ENCODE data around the gene TMEM59L.

DNA sequence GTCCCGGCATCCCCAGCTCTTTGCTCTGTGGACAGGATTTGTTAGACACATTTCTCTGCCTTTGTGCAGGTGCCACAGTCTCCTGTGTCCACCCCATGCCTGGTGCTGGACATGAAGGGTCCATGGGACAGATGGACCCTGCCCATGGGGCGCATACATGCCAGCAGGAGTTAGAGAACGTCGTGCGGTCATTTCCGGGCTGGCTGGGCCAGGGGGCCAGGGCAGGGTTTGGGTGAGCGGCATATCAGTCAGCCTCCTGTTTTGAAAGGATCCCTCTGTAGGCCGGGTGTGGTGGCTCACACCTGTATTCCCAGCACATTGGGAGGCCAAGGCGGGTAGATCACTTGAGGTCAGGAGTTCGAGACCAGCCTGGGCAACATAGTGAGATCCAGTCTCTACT is 35.1 kb downstream of the TMEM59L start:
- TF ChIP-seq, protein P1, sequence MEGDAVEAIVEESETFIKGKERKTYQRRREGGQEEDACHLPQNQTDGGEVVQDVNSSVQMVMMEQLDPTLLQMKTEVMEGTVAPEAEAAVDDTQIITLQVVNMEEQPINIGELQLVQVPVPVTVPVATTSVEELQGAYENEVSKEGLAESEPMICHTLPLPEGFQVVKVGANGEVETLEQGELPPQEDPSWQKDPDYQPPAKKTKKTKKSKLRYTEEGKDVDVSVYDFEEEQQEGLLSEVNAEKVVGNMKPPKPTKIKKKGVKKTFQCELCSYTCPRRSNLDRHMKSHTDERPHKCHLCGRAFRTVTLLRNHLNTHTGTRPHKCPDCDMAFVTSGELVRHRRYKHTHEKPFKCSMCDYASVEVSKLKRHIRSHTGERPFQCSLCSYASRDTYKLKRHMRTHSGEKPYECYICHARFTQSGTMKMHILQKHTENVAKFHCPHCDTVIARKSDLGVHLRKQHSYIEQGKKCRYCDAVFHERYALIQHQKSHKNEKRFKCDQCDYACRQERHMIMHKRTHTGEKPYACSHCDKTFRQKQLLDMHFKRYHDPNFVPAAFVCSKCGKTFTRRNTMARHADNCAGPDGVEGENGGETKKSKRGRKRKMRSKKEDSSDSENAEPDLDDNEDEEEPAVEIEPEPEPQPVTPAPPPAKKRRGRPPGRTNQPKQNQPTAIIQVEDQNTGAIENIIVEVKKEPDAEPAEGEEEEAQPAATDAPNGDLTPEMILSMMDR (IDR thresholded peaks at IDR 0.05), result no peak
- TF ChIP-seq POLR2A (IDR thresholded peaks at IDR 0.05), result no peak

All from body of pancreas (tissue), 4 donors.